ENCODE measurements around the gene RGS6. TPM values are rescaled to one million over a fixed set of nuclear protein-coding genes. Genes with fewer than 3 reads are reported as not detected.

The RGS6 gene
- polyA plus RNA-seq, 3 donors = not detected

GRCh38 chr14:72513965-72514659, 581.9 kb downstream of the RGS6 start:
- Histone ChIP-seq H3K9ac (ENCODE audit: insufficient read depth, low read length, poor library complexity, severe bottlenecking) (no peak overlapping the region), H2AFZ (ENCODE audit: insufficient read depth, low read depth, low read length, poor library complexity, severe bottlenecking) (no peak overlapping the region), H3K36me3 (replicated peaks in 1 of 2; ENCODE audit: control insufficient read depth in 1 of 2, insufficient read depth in 2 of 2, low read length in 2 of 2) (no peaks in the 10 kb centered on the region), H3K4me3 (replicated peaks in 1 of 3; ENCODE audit: low read depth in 2 of 3, low read length in 3 of 3) (no peak overlapping the region), H4K20me1 (ENCODE audit: insufficient read depth, low read length) (no peaks in the 10 kb centered on the region), H3K27me3 (ENCODE audit: control insufficient read depth in 2 of 2, insufficient read depth in 2 of 2, low read length in 2 of 2) (no peaks in the 10 kb centered on the region), H3K27ac (ENCODE audit: low read depth in 1 of 2, low read length in 2 of 2) (no peak overlapping the region), H3K4me2 (replicated peaks; ENCODE audit: extremely low read depth, low read length, poor library complexity, severe bottlenecking) (no peak overlapping the region), H3K4me1 (ENCODE audit: control insufficient read depth in 1 of 2, insufficient read depth in 2 of 2, low read length in 2 of 2) (peaks cover 22% of the 10 kb centered on the region in 2 donors), H3K9me3 (replicated peaks in 1 of 2; ENCODE audit: control insufficient read depth in 1 of 2, insufficient read depth in 1 of 2, low read length in 2 of 2) (no peaks in the 10 kb centered on the region), H3K79me2 (ENCODE audit: insufficient read depth, low read length) (no peaks in the 10 kb centered on the region)
- no peak overlapping the region for H3K27ac Mint-ChIP-seq
- DNase-seq = no peak
- peaks cover 2 to 13% (median 8%) of the 10 kb centered on the region in 3 donors for H3K27me3 Mint-ChIP-seq (ENCODE audit: low read depth in 3 of 3)
- peak; percentile 31 for TF ChIP-seq CTCF (IDR thresholded peaks at IDR 0.05)
- H3K36me3 Mint-ChIP-seq = no peaks in the 10 kb centered on the region
- WGBS (ENCODE audit: insufficient coverage) = 58% methylated on average over 9 of the region's 11 CpGs
- intact Hi-C loops (cut with micrococcal nuclease) = no loop called here
- H3K4me3 Mint-ChIP-seq = no peak overlapping the region
- H3K9me3 Mint-ChIP-seq = peaks cover 0 to 3% (median 0%) of the 10 kb centered on the region in 7 donors
- H3K4me1 Mint-ChIP-seq = peaks cover 25% of the 10 kb centered on the region

GRCh38 chr14:72514660-72515025, 582.4 kb downstream of the RGS6 start:
- no peak for TF ChIP-seq CTCF (IDR thresholded peaks at IDR 0.05)
- H3K4me1 ChIP-seq (ENCODE audit: control insufficient read depth in 1 of 2, insufficient read depth in 2 of 2, low read length in 2 of 2) = peaks cover 27% of the 10 kb centered on the region in 2 donors
- peaks cover 3 to 13% (median 8%) of the 10 kb centered on the region in 3 donors for H3K27me3 Mint-ChIP-seq (ENCODE audit: low read depth in 3 of 3)
- no peaks in the 10 kb centered on the region for H3K9me3 ChIP-seq (replicated peaks in 1 of 2; ENCODE audit: control insufficient read depth in 1 of 2, insufficient read depth in 1 of 2, low read length in 2 of 2)
- intact Hi-C loops (cut with micrococcal nuclease) = no loop called here
- no peaks in the 10 kb centered on the region for H3K27me3 ChIP-seq (ENCODE audit: control insufficient read depth in 2 of 2, insufficient read depth in 2 of 2, low read length in 2 of 2)
- no peak overlapping the region for H3K4me3 ChIP-seq (replicated peaks in 1 of 3; ENCODE audit: low read depth in 2 of 3, low read length in 3 of 3)
- no peaks in the 10 kb centered on the region for H4K20me1 ChIP-seq (ENCODE audit: insufficient read depth, low read length)
- H3K79me2 ChIP-seq (ENCODE audit: insufficient read depth, low read length) = no peaks in the 10 kb centered on the region
- H3K36me3 ChIP-seq (replicated peaks in 1 of 2; ENCODE audit: control insufficient read depth in 1 of 2, insufficient read depth in 2 of 2, low read length in 2 of 2) = no peaks in the 10 kb centered on the region
- H3K27ac ChIP-seq (ENCODE audit: low read depth in 1 of 2, low read length in 2 of 2) = no peak overlapping the region
- no peak for DNase-seq
- no peak overlapping the region for H3K9ac ChIP-seq (ENCODE audit: insufficient read depth, low read length, poor library complexity, severe bottlenecking)
- H2AFZ ChIP-seq (ENCODE audit: insufficient read depth, low read depth, low read length, poor library complexity, severe bottlenecking) = no peak overlapping the region
- H3K4me1 Mint-ChIP-seq = peaks cover 30% of the 10 kb centered on the region
- no peak overlapping the region for H3K4me2 ChIP-seq (replicated peaks; ENCODE audit: extremely low read depth, low read length, poor library complexity, severe bottlenecking)
- H3K27ac Mint-ChIP-seq = no peak overlapping the region
- no peaks in the 10 kb centered on the region for H3K36me3 Mint-ChIP-seq
- peaks cover 0 to 3% (median 0%) of the 10 kb centered on the region in 7 donors for H3K9me3 Mint-ChIP-seq
- 90% methylated on average over 5 of the region's 5 CpGs for WGBS (ENCODE audit: insufficient coverage)
- no peak overlapping the region for H3K4me3 Mint-ChIP-seq
